T47D (cell line): ENCODE results near the gene CARNS1.
"Not testable (repeated sequence)": the region's sequence is repeated elsewhere in the genome, so short reads cannot be mapped to it uniquely, and the experiment has no call there.

ENCODE experiments used
- DNase-seq, 2 experiments: peaks; one replicate each; pipeline versions ENCODE4 v3.0.0 to v3.0.0-alpha.2; 2011 to 2012; ENCODE audit warnings: low read depth in 1 of 2, low spot score in 1 of 2
- JUND ChIP-seq: IDR thresholded peaks from 2 replicates; pipeline ENCODE4 v1.6.1; 2012; ENCODE audit warnings: low read depth
- in situ Hi-C: cut with HindIII; loops from 2 replicates; pipeline ENCODE4 v1.10.0; 2016; ENCODE audit warnings: low sequenced_read_pairs, low pct_unique_long_range_greater_than_20kb

The CARNS1 gene

DNA sequence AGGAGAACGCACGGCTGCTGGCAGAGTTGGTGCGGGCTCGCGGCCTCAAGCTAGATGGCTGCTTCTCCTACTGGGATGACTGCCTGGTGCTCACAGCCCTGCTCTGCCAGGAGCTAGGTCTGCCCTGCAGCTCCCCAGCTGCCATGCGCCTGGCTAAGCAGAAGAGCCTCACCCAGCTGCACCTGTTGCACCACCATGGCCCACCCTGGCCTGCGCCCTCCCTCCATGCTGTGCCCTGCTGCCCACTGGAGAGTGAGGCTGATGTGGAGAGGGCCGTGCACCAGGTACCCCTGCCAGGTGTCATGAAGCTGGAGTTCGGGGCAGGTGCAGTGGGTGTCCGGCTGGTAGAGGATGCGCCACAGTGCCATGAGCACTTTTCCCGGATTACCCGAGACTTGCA is 8.0 kb downstream of the CARNS1 start:
- DNase-seq = no peak
- no peak for TF ChIP-seq JUND
- in situ Hi-C loops = no loop called here

- in situ Hi-C loops = no loop called here
- no peak for DNase-seq
- no peak for TF ChIP-seq JUND
Measured at GRCh38 chr11:67423891-67424613, 8.6 kb downstream of the CARNS1 start.

DNA sequence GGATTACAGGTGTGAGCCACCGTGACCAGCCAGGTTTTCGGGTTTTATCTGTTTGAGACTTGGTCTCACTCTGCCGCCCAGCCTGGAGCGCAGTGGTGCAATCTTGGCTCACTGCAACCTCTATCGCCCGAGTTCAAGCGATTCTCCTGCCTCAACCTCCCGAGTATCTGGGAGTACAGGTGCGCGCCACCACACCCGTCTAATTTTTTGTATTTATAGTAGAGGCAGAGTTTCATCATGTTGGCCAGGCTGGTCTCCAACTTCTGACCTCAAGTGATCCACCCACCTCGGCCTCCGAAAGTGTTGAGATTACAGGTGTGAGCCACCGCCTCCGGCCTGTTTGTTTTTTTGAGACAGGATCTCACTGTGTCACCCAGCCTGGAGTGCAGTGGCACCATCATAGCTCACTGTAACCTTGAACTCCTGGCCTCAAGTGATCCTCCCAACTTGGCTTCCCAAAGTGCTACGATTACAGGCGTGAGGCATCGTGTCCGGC is 11.9 kb downstream of the CARNS1 start:
- DNase-seq, in situ Hi-C loops: not testable (repeated sequence)

DNA sequence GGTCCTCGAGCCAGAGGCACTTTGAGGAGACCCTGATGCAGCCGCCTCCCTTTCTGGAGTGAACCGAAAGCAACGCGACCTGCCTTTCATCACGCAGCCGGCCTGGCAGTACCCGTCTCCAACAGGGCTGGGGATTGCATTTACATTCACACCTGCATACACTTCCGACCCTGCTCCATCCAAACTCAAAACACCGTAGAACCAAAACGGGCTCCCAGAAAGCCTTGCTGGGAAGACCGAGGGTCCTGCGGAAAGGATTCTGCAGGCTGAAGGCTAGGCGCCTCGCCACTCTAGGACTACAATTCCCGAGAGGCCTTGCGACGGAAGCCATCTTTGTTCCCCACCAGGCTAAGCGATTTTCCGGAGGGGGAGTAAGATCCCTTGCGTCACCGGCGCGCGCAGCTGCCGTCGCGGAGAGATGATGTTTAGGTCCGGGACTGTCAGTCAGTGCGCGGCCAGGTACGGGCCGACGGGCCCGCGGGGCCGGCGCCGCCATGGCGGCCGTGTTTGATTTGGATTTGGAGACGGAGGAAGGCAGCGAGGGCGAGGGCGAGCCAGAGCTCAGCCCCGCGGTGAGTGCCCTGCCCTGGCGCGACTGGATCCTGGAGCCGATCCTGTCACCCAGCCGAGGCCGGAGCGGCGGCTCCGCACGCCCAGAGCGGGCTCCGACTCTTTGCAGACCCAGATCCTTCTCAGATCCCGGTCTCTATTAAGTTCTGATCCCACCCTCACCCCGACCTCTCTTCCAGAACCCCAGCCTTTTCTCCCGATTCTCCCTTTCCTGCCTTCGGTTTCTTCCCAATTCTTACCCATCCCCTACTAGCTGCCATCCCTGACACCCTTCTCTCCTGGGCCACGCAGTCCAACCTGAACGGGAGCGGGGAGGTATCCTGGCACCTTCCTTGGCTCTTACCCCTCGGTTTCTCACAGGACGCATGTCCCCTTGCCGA is 12.8 kb downstream of the CARNS1 start, which contains the start of gene RPS6KB2:
Gene RPS6KB2, plus strand, starts transcription at position 443 of the 950 bp plus-strand sequence. Its CDS starts 52 bp downstream, at position 495.
- peak; percentile 99 to 100 for DNase-seq
- in situ Hi-C loops = no loop called here
- no peak for TF ChIP-seq JUND

- no peak for DNase-seq
- no peak for TF ChIP-seq JUND
- in situ Hi-C loops = no loop called here
Measured at GRCh38 chr11:67429038-67429668, 13.7 kb downstream of the CARNS1 start.

GRCh38 chr11:67429722-67430121 is 14.2 kb downstream of the CARNS1 start:
- no peak for DNase-seq
- in situ Hi-C loops = no loop called here

GRCh38 chr11:67431346-67432249 is 16.1 kb downstream of the CARNS1 start:
- no peak for TF ChIP-seq JUND
- in situ Hi-C loops = no loop called here
- no peak for DNase-seq

More at GRCh38 chr11:67429722-67430121, 14.2 kb downstream of the CARNS1 start:
- no peak for TF ChIP-seq JUND

DNA sequence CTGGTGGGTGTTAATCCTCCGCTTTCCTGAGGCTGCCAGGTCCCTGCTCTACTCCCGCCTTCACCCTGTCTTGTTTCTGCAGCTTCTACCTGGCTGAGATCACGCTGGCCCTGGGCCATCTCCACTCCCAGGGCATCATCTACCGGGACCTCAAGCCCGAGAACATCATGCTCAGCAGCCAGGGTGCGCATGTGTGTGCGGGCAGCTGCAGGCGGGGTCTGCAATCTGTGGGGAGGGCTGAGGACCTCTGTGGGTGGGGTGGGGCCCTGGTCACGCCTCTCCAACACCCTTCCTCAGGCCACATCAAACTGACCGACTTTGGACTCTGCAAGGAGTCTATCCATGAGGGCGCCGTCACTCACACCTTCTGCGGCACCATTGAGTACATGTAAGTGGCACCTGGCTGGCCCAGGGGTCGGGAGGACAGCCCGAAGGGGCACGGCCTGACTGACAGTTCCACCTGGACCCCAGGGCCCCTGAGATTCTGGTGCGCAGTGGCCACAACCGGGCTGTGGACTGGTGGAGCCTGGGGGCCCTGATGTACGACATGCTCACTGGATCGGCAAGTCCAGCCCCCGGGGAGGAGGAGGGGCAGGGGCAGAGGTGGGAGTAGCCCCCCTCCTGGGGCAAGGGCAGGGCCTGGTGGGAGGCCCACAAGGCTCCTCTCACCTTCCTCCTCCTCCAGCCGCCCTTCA is 17.3 kb downstream of the CARNS1 start:
- in situ Hi-C loops = no loop called here
- no peak for TF ChIP-seq JUND
- no peak for DNase-seq

DNA sequence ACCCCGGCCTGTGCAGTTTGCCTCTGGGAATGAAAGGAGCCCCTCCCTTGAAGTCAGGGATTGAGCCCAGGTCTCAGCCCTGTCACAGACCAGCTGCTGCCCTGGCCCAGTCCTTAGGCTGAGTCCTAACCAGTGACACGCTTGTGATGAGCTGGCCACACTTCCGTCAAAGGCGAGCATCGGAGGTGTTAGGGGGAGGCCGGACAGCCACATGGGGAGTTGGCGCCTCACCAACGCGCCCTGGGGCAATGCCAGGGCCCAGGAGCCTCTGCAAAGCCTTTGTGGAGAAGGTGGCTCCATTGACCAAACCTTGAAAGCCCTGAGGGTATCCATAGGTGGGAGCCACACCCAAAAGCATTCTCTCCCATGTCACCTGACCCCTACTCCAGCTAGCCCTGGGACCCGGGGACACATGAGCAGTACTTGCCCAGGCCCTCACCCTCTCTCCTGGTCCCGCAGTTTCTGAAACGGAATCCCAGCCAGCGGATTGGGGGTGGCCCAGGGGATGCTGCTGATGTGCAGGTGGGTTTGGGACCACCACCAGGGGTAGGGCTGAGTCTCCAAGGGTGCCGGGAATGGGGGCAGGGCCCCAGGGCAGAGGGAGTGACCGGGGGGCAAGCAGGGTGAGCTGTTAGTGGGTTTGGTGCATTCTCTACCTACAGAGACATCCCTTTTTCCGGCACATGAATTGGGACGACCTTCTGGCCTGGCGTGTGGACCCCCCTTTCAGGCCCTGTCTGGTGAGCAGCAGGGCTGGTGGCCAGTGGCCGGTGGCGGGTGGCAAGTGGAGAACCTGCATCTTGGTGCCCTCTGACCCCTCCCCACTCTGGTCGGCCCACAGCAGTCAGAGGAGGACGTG is 18.3 kb downstream of the CARNS1 start:
- TF ChIP-seq JUND = no peak
- in situ Hi-C loops = no loop called here
- DNase-seq = no peak

DNA sequence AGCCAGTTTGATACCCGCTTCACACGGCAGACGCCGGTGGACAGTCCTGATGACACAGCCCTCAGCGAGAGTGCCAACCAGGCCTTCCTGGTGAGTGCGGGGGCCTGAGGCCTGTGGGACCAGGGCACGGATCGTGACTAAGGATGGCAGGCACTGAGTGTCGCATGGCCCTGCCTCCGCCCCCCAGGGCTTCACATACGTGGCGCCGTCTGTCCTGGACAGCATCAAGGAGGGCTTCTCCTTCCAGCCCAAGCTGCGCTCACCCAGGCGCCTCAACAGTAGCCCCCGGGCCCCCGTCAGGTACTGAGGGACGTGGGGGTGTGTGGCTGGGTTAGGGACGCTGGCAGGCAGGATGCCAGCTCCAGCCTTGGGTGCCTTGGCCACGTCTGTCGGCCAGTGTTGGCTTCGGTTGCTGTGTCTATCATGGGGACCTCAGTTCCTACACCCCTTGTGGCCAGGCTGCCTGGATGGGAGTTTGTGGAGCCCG is 19.0 kb downstream of the CARNS1 start:
- no peak for DNase-seq
- in situ Hi-C loops = no loop called here
- TF ChIP-seq JUND = no peak
